Brain pericyte (primary cell): Measurements from ENCODE around the gene MEN1.

Experiments used
- DNase-seq: peaks from one replicate; pipeline ENCODE4 v3.0.0-alpha.2; 2012; ENCODE audit warnings: low read depth, low spot score

The MEN1 gene

GRCh38 chr11:64762674-64763525, 47.5 kb downstream of the MEN1 start:
- no peak for DNase-seq

DNA sequence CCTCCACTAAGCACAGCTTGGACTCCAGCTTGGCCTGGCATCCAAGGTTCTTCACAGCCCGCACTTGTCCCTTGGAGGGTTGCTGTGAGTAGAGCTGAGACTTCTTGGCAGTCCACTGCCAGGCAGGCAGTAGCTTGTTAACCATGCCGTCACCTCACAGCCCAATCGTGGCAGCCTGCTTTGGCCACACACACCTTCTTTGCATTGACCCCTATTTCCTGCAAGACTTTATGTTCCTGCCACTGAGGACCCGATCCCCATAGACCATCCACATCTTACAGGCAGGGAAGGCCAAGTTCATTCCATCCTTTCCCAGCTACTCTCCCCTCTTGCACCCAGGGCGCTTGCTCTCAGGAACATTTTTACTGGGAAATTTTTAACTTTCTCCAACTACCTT, 48.1 kb downstream of the MEN1 start:
- DNase-seq = no peak

DNA sequence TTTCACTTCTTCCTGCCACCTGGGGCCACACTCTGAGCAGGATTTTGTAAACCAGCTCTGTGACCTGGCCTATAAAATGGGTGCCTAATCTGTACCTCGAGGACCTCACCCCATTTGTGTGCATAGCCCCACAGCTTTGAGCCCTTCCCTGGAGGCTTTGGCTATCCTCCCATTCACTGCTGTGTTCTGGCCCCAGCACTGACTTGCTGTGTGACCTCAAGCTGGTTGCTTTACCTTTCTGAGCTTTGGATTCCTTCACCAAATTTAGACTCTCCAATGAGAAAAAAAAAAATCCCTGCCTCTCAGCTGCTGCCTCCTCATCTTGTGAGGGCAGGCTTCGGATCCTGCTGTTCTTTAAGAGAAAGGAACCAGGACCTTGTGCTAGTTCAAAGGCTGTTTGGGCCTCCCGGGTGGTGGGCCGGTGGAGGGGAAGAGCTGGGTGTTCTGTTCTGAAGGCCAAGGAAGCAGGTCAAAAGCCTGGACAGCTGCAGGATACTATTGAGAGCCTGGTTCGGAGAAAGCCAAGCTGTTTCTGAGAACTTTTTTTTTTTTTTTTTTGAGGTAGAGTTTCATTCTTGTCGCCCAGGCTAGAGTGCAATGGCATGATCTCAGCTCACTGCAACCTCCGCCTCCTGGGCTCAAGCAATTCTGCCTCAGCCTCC, 49.5 kb downstream of the MEN1 start:
- DNase-seq = no peak

- peak; percentile 69 for DNase-seq
These were observed 50.3 kb downstream of the MEN1 start, which contains the start of gene PYGM for GRCh38 chr11:64759722-64760719. Gene PYGM (minus strand): TSS chr11:64759974. CDS start chr11:64759898, 76 bp downstream.

GRCh38 chr11:64759131-64759721, 51.1 kb downstream of the MEN1 start:
- no peak for DNase-seq

GRCh38 chr11:64758330-64759079, 51.8 kb downstream of the MEN1 start:
- no peak for DNase-seq

- no peak for DNase-seq
These were observed 52.6 kb downstream of the MEN1 start for GRCh38 chr11:64757549-64758329.

- no peak for DNase-seq
These were observed 54.5 kb downstream of the MEN1 start for GRCh38 chr11:64755681-64756361.

GRCh38 chr11:64754919-64755662, 55.3 kb downstream of the MEN1 start:
- no peak for DNase-seq

DNA sequence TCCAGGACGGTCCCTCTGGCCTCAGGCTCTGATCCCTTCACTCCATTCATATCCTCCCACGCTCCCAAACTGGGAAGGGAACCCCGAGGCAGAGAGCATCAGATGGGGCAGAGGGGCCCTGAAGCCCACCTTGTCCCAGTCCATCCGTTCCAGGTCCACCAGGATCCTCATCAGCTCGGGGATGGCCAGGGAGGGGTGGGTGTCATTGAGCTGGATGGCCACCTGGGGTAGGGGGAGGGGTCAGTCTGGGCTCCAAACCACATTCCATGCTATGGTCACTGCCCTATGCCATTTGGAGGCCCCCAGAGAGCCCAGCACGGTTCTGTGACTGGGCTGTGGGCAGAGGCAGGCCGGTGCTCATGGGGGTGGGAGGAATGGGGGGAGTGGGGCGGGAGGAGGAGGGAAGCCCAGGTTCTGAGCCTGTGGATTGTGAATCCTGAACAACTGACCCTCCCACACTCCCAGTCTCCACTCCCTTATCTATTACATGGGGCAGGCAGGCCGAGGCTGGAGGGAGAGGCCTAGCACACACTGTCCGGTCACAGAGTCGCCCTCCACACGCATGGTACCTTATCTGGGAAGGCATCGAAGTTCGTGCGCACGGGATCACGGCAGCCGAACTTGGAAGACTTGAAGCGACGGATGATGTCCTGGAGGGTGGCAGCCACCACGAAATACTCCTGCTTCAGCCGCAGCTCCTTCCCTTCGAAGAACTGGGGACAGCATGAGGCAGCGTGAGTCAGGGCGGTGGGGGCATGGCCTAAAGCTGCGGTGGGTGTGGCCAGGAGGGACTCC, 56.0 kb downstream of the MEN1 start:
- no peak for DNase-seq
